Peyer's patch (tissue), 4 donors: Measurements from ENCODE around the gene GMCL2. TPM values are rescaled to one million over a fixed set of nuclear protein-coding genes. Genes with fewer than 3 reads are reported as not detected.
"Not testable (repeated sequence)": the region's sequence is repeated elsewhere in the genome, so short reads cannot be mapped to it uniquely, and the experiment has no call there.

ENCODE experiments used
- DNase-seq, 3 donors: peaks; one replicate each; pipeline ENCODE4 v3.0.0-alpha.2; 2017 to 2019
- H3K27ac ChIP-seq, 4 donors: fragments of 200-600 bp; sonication (generic); one replicate each; pipeline ENCODE4 v1.5.1; 2016 to 2019
- H3K27me3 ChIP-seq, 2 donors: fragments of 200-600 bp; sonication (generic); one replicate each; pipeline ENCODE4 v1.5.1; 2019
- H3K36me3 ChIP-seq, 3 donors: fragments of 200-600 bp; sonication (generic); one replicate each; pipeline ENCODE4 v1.5.1; 2016 to 2019
- H3K4me1 ChIP-seq, 4 donors: fragments of 200-600 bp; sonication (generic); one replicate each; pipeline ENCODE4 v1.5.1; 2016 to 2019
- H3K4me3 ChIP-seq, 4 donors: fragments of 200-600 bp; sonication (generic); 1 replicate in 3 of 4; 2 replicates in 1 of 4; pipeline ENCODE4 v1.5.1; 2016 to 2019; ENCODE audit warnings: mild to moderate bottlenecking in 1 of 4
- H3K9me3 ChIP-seq, 4 donors: fragments of 200-600 bp; sonication (generic); one replicate each; pipeline ENCODE4 v1.5.1; 2016 to 2019; ENCODE audit warnings: mild to moderate bottlenecking in 1 of 4
- POLR2A ChIP-seq, 2 donors: fragments of 450-650 bp; IDR thresholded peaks; one replicate each; pipeline ENCODE4 v1.5.1; 2017; ENCODE audit warnings: antibody characterized with exemption in 2 of 2, mild to moderate bottlenecking in 2 of 2, moderate library complexity in 2 of 2
- total RNA-seq, 4 donors: library from RNA; depleted of rRNA; stranded (reverse); fragments of >200 nt; gene quantifications; one replicate each; pipeline ENCODE4 v1.1.0, GENCODE V29; 2016
- TF ChIP-seq, protein P1 (sequence below), 6 experiments: fragments of 450-650 bp in 4 of 6; fragments of 200-600 bp in 2 of 6; sonication (generic) in 1 of 6; IDR thresholded peaks; one replicate each; pipeline ENCODE4 v1.5.1; 2017 to 2019; ENCODE audit warnings: antibody characterized with exemption in 6 of 6, mild to moderate bottlenecking in 3 of 6, moderate library complexity in 1 of 6

The GMCL2 gene
- total RNA-seq, 4 donors from 2014 or later = not detected

GRCh38 chr5:178229861-178230260, 42.7 kb upstream of the GMCL2 start:
- DNase-seq = no peak
- H3K9me3 ChIP-seq = no peaks in the 10 kb centered on the region
- H3K4me1 ChIP-seq = peaks cover 0 to 63% (median 16%) of the 10 kb centered on the region in 4 donors
- no peaks in the 10 kb centered on the region for H3K27me3 ChIP-seq
- TF ChIP-seq POLR2A (IDR thresholded peaks at IDR 0.05) = no peak
- TF ChIP-seq, protein P1, sequence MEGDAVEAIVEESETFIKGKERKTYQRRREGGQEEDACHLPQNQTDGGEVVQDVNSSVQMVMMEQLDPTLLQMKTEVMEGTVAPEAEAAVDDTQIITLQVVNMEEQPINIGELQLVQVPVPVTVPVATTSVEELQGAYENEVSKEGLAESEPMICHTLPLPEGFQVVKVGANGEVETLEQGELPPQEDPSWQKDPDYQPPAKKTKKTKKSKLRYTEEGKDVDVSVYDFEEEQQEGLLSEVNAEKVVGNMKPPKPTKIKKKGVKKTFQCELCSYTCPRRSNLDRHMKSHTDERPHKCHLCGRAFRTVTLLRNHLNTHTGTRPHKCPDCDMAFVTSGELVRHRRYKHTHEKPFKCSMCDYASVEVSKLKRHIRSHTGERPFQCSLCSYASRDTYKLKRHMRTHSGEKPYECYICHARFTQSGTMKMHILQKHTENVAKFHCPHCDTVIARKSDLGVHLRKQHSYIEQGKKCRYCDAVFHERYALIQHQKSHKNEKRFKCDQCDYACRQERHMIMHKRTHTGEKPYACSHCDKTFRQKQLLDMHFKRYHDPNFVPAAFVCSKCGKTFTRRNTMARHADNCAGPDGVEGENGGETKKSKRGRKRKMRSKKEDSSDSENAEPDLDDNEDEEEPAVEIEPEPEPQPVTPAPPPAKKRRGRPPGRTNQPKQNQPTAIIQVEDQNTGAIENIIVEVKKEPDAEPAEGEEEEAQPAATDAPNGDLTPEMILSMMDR (IDR thresholded peaks at IDR 0.05) = no peak
- H3K4me3 ChIP-seq = no peak overlapping the region
- peak overlapping the region in 3 of 4 donors; percentile 11 to 95 (median 40) for H3K27ac ChIP-seq
- peaks cover 0 to 46% (median 0%) of the 10 kb centered on the region in 3 donors for H3K36me3 ChIP-seq

DNA sequence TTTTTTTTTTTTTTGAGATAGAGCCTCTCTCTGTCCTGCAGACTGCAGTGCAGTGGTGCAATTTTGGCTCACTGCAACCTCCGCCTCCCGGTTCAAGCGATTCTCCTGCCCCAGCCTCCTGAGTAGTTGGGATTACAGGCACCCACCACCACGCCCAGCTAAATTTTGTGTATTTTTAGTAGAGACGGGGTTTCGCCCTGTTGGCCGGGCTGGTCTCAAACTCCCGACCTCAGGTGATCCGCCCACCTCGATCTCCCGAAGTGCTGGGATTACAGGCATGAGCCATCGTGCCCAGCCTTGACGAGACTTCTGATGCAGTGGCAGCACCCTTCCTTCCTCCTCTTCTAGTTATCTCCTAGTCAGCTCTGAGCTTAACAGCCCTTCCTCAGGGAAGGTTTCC, 41.9 kb upstream of the GMCL2 start:
- H3K9me3 ChIP-seq, DNase-seq, H3K27me3 ChIP-seq, H3K4me3 ChIP-seq: not testable (repeated sequence)
- H3K27ac ChIP-seq = peak overlapping the region in 2 of 4 donors; percentile 11 to 14
- H3K4me1 ChIP-seq = peaks cover 0 to 58% (median 16%) of the 10 kb centered on the region in 4 donors
- peaks cover 0 to 53% (median 0%) of the 10 kb centered on the region in 3 donors for H3K36me3 ChIP-seq

DNA sequence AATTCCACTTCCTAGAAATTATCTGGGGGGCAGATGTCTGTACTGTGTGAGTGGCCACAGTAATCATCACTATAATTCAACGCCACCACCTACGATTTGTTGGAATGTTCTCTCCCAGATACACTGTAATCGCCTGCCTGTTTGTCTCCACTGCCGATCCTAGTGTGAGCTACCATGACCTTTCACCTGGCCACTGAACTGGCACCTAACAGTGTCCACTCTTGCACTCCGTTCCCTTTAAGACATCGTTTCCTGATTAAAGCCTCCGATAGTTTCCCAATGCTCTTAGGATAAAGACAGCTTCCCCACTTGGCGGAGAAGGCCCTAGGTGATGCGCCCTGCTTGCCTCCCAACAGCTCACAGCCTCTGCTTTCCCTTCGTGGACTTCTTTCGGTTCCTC, 41.4 kb upstream of the GMCL2 start:
- no peaks in the 10 kb centered on the region for H3K27me3 ChIP-seq
- peaks cover 0 to 63% (median 16%) of the 10 kb centered on the region in 4 donors for H3K4me1 ChIP-seq
- no peaks in the 10 kb centered on the region for H3K9me3 ChIP-seq
- H3K36me3 ChIP-seq = peaks cover 0 to 58% (median 0%) of the 10 kb centered on the region in 3 donors
- no peak for DNase-seq
- H3K27ac ChIP-seq = peak overlapping the region in 2 of 4 donors; percentile 82 to 90
- no peak for TF ChIP-seq POLR2A (IDR thresholded peaks at IDR 0.05)
- TF ChIP-seq, protein P1 (IDR thresholded peaks at IDR 0.05) = no peak
- no peak overlapping the region for H3K4me3 ChIP-seq

DNA sequence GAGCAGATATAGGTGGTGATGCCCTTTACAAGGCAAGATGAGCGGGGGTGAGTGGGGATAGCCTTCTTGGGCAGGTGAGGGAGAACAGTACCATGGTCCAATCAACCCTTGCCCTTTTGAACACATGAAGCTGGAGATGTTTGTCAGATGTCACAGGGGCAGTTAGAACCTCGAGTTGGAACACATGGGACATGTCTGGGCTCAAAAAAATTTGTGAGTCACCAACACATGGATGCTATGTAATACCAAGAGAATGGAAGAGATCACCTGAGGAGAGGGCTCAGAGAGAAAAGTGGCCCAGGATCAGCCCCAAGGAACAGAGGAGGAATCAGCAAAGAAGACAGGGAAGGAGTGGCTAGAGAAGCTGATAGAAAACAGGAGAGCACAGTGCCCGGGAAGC, 40.8 kb upstream of the GMCL2 start:
- Histone ChIP-seq H3K36me3 (peaks cover 0 to 63% (median 0%) of the 10 kb centered on the region in 3 donors), H3K9me3 (no peaks in the 10 kb centered on the region), H3K4me1 (peaks cover 0 to 69% (median 16%) of the 10 kb centered on the region in 4 donors), H3K27me3 (no peaks in the 10 kb centered on the region), H3K4me3 (no peak overlapping the region), H3K27ac (peak overlapping the region in 3 of 4 donors; percentile 67 to 90 (median 82))
- DNase-seq = no peak
- TF ChIP-seq POLR2A (IDR thresholded peaks at IDR 0.05) = no peak
- TF ChIP-seq, protein P1 (IDR thresholded peaks at IDR 0.05) = no peak

DNA sequence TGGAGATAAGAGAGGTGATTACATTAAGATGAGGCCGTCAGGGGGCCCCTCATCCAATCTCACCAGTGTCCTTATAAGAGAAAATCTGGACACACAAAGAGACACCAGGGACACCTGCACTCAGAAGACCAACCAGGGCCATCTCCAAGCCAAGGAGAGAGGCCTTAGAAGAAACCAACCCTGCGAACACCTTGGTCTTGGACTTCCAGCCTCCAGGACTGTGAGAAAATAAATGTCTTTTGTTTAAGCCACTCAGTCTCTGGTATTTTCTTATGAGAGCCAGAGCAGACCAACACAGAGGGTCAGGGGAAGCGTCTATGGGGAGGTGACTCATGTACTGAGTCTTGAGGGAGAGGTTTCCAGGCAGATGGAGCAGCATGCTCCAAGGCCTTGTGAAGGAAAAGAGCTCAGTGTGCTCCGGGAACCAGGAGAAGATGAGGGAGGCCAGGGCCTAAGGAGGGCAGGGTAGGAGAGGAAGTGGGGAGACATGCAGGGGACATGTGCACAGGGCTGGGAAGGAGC, 40.0 kb upstream of the GMCL2 start:
- peak overlapping the region in 3 of 4 donors; percentile 67 to 90 (median 82) for H3K27ac ChIP-seq
- no peak for DNase-seq
- no peaks in the 10 kb centered on the region for H3K9me3 ChIP-seq
- H3K4me1 ChIP-seq = peaks cover 0 to 76% (median 16%) of the 10 kb centered on the region in 4 donors
- H3K36me3 ChIP-seq = peaks cover 0 to 70% (median 0%) of the 10 kb centered on the region in 3 donors
- TF ChIP-seq, protein P1 (IDR thresholded peaks at IDR 0.05) = no peak
- no peak for TF ChIP-seq POLR2A (IDR thresholded peaks at IDR 0.05)
- no peaks in the 10 kb centered on the region for H3K27me3 ChIP-seq
- H3K4me3 ChIP-seq = no peak overlapping the region

- Histone ChIP-seq H3K27ac (peak overlapping the region in 2 of 4 donors; percentile 82 to 90), H3K9me3 (no peaks in the 10 kb centered on the region), H3K27me3 (no peaks in the 10 kb centered on the region), H3K4me1 (peaks cover 0 to 67% (median 5%) of the 10 kb centered on the region in 4 donors), H3K36me3 (peaks cover 0 to 81% (median 0%) of the 10 kb centered on the region in 3 donors), H3K4me3 (no peak overlapping the region)
- no peak for TF ChIP-seq POLR2A (IDR thresholded peaks at IDR 0.05)
- TF ChIP-seq, protein P1 (IDR thresholded peaks at IDR 0.05) = no peak
- no peak for DNase-seq
Observed at GRCh38 chr5:178225174-178225573, 38.0 kb upstream of the GMCL2 start.
